Measurements from ENCODE around the gene CLRN2. TPM values are rescaled to one million over a fixed set of nuclear protein-coding genes. Genes with fewer than 3 reads are reported as not detected.
"Not testable (repeated sequence)": the region's sequence is repeated elsewhere in the genome, so short reads cannot be mapped to it uniquely, and the experiment has no call there.

CLRN2 gene
- total and polyA plus RNA-seq, 10 of the 15 experiments (the other 5 are each of a cell fraction or from before 2014, with no cell fraction given) = not detected

DNA sequence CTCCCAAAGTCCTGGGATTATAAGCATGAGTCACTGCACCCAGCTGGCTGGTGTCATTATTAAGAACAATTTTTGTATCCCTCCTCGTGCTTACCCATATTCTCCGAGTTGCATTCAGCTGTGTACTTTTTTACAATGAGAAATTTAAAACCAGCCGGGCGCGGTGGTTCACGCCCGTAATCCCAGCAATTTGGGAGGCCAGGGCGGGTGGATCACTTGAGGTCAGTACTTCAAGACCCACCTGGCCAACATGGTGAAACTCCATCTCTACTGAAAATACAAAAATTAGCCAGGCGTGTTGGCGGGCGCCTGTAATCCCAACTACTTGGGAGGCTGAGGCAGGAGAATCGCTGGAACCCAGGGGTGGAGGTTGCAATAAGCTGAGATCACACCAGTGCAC lies 60.2 kb downstream of the CLRN2 start:
- WGBS (ENCODE audit: insufficient coverage, insufficient replicate concordance, low lambda C conversion rate, missing lambda C conversion rate) = 96% methylated on average over 12 of the region's 12 CpGs
- ChIA-PET CTCF (interaction anchor here (1.2 to 2.5 kb wide), 3 partner anchors 9 to 26 kb away, joined by 3 to 11 read pairs (median 4); no protein-coding TSS in a partner anchor), RAD21 (ENCODE audit: unreplicated experiment) (interaction anchor here (0.6 to 2.3 kb wide), 2 partner anchors 19 to 26 kb away, joined by 3 to 11 read pairs; no protein-coding TSS in a partner anchor), SMC1A (ENCODE audit: uncharacterized antibody, unreplicated experiment) (interaction anchor here (0.9 to 1.9 kb wide), 2 partner anchors 17 to 234 kb away, joined by 3 to 5 read pairs; no protein-coding TSS in a partner anchor), POLR2A (interaction anchor here (0.7 to 2.1 kb wide), 4 partner anchors 39 to 967 kb away, joined by 3 to 17 read pairs (median 3); partner anchors contain the start of gene MED28)
- FAIRE-seq; H4K20me1 ChIP-seq (ENCODE audit: control insufficient read depth, insufficient read depth); BruUV-seq (replicated peaks); H3K36me3 ChIP-seq (ENCODE audit: control insufficient read depth in 2 of 2, insufficient read depth in 2 of 2, low read length in 1 of 2); H3K9ac ChIP-seq (ENCODE audit: control insufficient read depth, insufficient read depth, low read length); DNase-seq (ENCODE audit: low read depth, low spot score); H3K4me1 ChIP-seq (ENCODE audit: control insufficient read depth, insufficient read depth, low read length); H3K4me3 ChIP-seq; H3K9me3 ChIP-seq (replicated peaks; ENCODE audit: control insufficient read depth, insufficient read depth, low read length); H3K27me3 ChIP-seq (replicated peaks in 1 of 2; ENCODE audit: control insufficient read depth in 2 of 2, insufficient read depth in 2 of 2, low read length in 1 of 2); H2AFZ ChIP-seq (ENCODE audit: control insufficient read depth, low read depth, low read length); H3K4me2 ChIP-seq (ENCODE audit: control insufficient read depth, insufficient read depth); ATAC-seq; H3K27ac ChIP-seq (ENCODE audit: control insufficient read depth, insufficient read depth): not testable (repeated sequence)
- in situ Hi-C loops (cut with MboI) (loop anchor here (10.0 kb wide), 1 partner anchor 450 kb away; the partner anchor contains the start of gene LCORL), intact Hi-C loops (cut with micrococcal nuclease; ENCODE audit: unreplicated experiment) (loop anchor here (5.0 kb wide), 1 partner anchor 238 kb away; no protein-coding TSS in a partner anchor)
- H3K79me2 ChIP-seq (ENCODE audit: control insufficient read depth, insufficient read depth, low read length) = peaks cover 29% of the 10 kb centered on the region

Other genes starting within 250 kb of the CLRN2 start
- gene QDPR, start 3.1 kb upstream of the CLRN2 start, total RNA-seq (2014; rRNA removed) = 3.1 and 6.2 TPM in 2 replicates
- 8.0 and 10.0 TPM in 2 replicates for gene QDPR, start 3.1 kb upstream of the CLRN2 start, total RNA-seq (2014; rRNA removed; fragmentation: Illumina TruSeq; extraction: Trizol)
- gene QDPR, start 3.1 kb upstream of the CLRN2 start, total RNA-seq (2021) = 17.5 and 17.6 TPM in 2 replicates
- 8.6 and 8.7 TPM in 2 replicates for gene QDPR, start 3.1 kb upstream of the CLRN2 start, polyA plus RNA-seq (2011; rRNA removed)
- 9.1 and 13.6 TPM in 2 replicates for gene QDPR, start 3.1 kb upstream of the CLRN2 start, polyA plus RNA-seq (2014; fragmentation: Illumina TruSeq; extraction: Trizol)
- gene QDPR, start 3.1 kb upstream of the CLRN2 start, polyA plus RNA-seq (2014; fragmentation: Nextera tagmentation; extraction: Ambion mirVana) = 1 to 10 TPM; 3.0 to 8.2 TPM
- 18.0 and 25.9 TPM in 2 replicates for gene QDPR, start 3.1 kb upstream of the CLRN2 start, polyA plus RNA-seq (2014; rRNA removed)
- gene QDPR, start 3.1 kb upstream of the CLRN2 start, polyA plus RNA-seq (2016; fragmentation: Nextera tagmentation; extraction: Ambion mirVana) = 10 to 100 TPM; 26.7 to 27.7 TPM
- gene LAP3, start 62.0 kb downstream of the CLRN2 start, total RNA-seq (2014; rRNA removed) = 168 and 206 TPM in 2 replicates
- gene LAP3, start 62.0 kb downstream of the CLRN2 start, total RNA-seq (2014; rRNA removed; fragmentation: Illumina TruSeq; extraction: Trizol) = 217 and 228 TPM in 2 replicates
- 134 and 135 TPM in 2 replicates for gene LAP3, start 62.0 kb downstream of the CLRN2 start, total RNA-seq (2021)
- gene LAP3, start 62.0 kb downstream of the CLRN2 start, polyA plus RNA-seq (2011; rRNA removed) = 202 and 218 TPM in 2 replicates
- gene LAP3, start 62.0 kb downstream of the CLRN2 start, polyA plus RNA-seq (2014; fragmentation: Illumina TruSeq; extraction: Trizol) = 210 and 227 TPM in 2 replicates
- gene LAP3, start 62.0 kb downstream of the CLRN2 start, polyA plus RNA-seq (2014; fragmentation: Nextera tagmentation; extraction: Ambion mirVana) = 100 to 1,000 TPM; 153 to 206 TPM
- gene LAP3, start 62.0 kb downstream of the CLRN2 start, polyA plus RNA-seq (2014; rRNA removed) = 131 and 154 TPM in 2 replicates
- gene LAP3, start 62.0 kb downstream of the CLRN2 start, polyA plus RNA-seq (2016; fragmentation: Nextera tagmentation; extraction: Ambion mirVana) = 100 to 1,000 TPM; 245 to 249 TPM
- gene MED28, start 99.5 kb downstream of the CLRN2 start, total RNA-seq (2014; rRNA removed) = 19.3 and 19.9 TPM in 2 replicates
- 46.2 and 56.0 TPM in 2 replicates for gene MED28, start 99.5 kb downstream of the CLRN2 start, total RNA-seq (2014; rRNA removed; fragmentation: Illumina TruSeq; extraction: Trizol)
- 71.4 and 72.7 TPM in 2 replicates for gene MED28, start 99.5 kb downstream of the CLRN2 start, total RNA-seq (2021)
- 48.0 and 54.6 TPM in 2 replicates for gene MED28, start 99.5 kb downstream of the CLRN2 start, polyA plus RNA-seq (2011; rRNA removed)
- gene MED28, start 99.5 kb downstream of the CLRN2 start, polyA plus RNA-seq (2014; fragmentation: Illumina TruSeq; extraction: Trizol) = 18.6 and 22.6 TPM in 2 replicates
- gene MED28, start 99.5 kb downstream of the CLRN2 start, polyA plus RNA-seq (2014; fragmentation: Nextera tagmentation; extraction: Ambion mirVana) = 10 to 100 TPM; 44.4 to 77.4 TPM
- gene MED28, start 99.5 kb downstream of the CLRN2 start, polyA plus RNA-seq (2014; rRNA removed) = 32.6 and 51.7 TPM in 2 replicates
- gene MED28, start 99.5 kb downstream of the CLRN2 start, polyA plus RNA-seq (2016; fragmentation: Nextera tagmentation; extraction: Ambion mirVana) = 10 to 100 TPM; 64.5 to 71.0 TPM

Data from GM12878 (cell line).